ENCODE results near the gene MYH14.

GRCh38 chr19:50178320-50178719 lies 25.1 kb upstream of the MYH14 start:
- TF ChIP-seq CTCF (IDR thresholded peaks at IDR 0.05; ENCODE audit: low read depth, low read length) (no peak), POLR2A (IDR thresholded peaks at IDR 0.05; ENCODE audit: extremely low read depth, insufficient read length) (no peak)
